Mesendoderm (in vitro differentiated cells): ENCODE measurements around the gene CTNNA3.
A peak's percentile ranks its signal among the peaks of the same experiment; 100 is the strongest.

ENCODE experiments used
- DNase-seq: peaks from one replicate; pipeline ENCODE4 v3.0.0; 2013
- H2AK5ac ChIP-seq: 2 replicates; pipeline ENCODE4 v1.6.1; 2013; ENCODE audit warnings: low read length, inconsistent platforms
- H2BK120ac ChIP-seq: 2 replicates; pipeline ENCODE4 v1.6.1; 2013; ENCODE audit warnings: low read depth, mild to moderate bottlenecking, low read length, moderate library complexity, mixed read lengths
- H2BK15ac ChIP-seq: replicated peaks from 2 replicates; pipeline ENCODE4 v1.6.1; 2013; ENCODE audit warnings: low read depth, mild to moderate bottlenecking, moderate library complexity
- H2BK5ac ChIP-seq: 2 replicates; pipeline ENCODE4 v1.6.1; 2013; ENCODE audit warnings: low read length, inconsistent platforms
- H3K18ac ChIP-seq: 2 replicates; pipeline ENCODE4 v1.6.1; 2013; ENCODE audit warnings: mild to moderate bottlenecking, low read length, mixed read lengths
- H3K23ac ChIP-seq: one replicate; pipeline ENCODE4 v1.6.1; 2013; ENCODE audit warnings: low read length
- H3K27ac ChIP-seq: 2 replicates; pipeline ENCODE4 v1.5.1; 2013; ENCODE audit warnings: low read depth, mild to moderate bottlenecking, inconsistent platforms, low read length, moderate library complexity
- H3K27me3 ChIP-seq: 2 replicates; pipeline ENCODE4 v1.6.1; 2013; ENCODE audit warnings: low read length, control low read depth, mild to moderate bottlenecking, inconsistent platforms; ENCODE audit not compliant: insufficient read depth, poor library complexity
- H3K36me3 ChIP-seq: 2 replicates; pipeline ENCODE4 v1.6.1; 2013; ENCODE audit warnings: low read length, inconsistent platforms; ENCODE audit not compliant: control insufficient read depth, insufficient read depth
- H3K4ac ChIP-seq: one replicate; pipeline ENCODE4 v1.6.1; 2013; ENCODE audit warnings: low read depth, mild to moderate bottlenecking, low read length, moderate library complexity
- H3K4me1 ChIP-seq: 2 replicates; pipeline ENCODE4 v1.6.1; 2013; ENCODE audit warnings: low read depth, low read length, inconsistent platforms; ENCODE audit not compliant: control insufficient read depth
- H3K4me2 ChIP-seq: 2 replicates; pipeline ENCODE4 v1.6.1; 2013; ENCODE audit warnings: low read length
- H3K4me3 ChIP-seq: 2 replicates; pipeline ENCODE4 v1.5.1; 2013; ENCODE audit warnings: mild to moderate bottlenecking, low read length
- H3K56ac ChIP-seq: one replicate; pipeline ENCODE4 v1.6.1; 2013; ENCODE audit warnings: low read length
- H3K79me1 ChIP-seq: 2 replicates; pipeline ENCODE4 v1.6.1; 2013; ENCODE audit warnings: low read length, inconsistent platforms
- H3K79me2 ChIP-seq: 2 replicates; pipeline ENCODE4 v1.6.1; 2013; ENCODE audit warnings: mild to moderate bottlenecking, low read length; ENCODE audit not compliant: control insufficient read depth, insufficient read depth
- H3K9ac ChIP-seq: 2 replicates; pipeline ENCODE4 v1.6.1; 2013; ENCODE audit warnings: low read length, inconsistent platforms
- H4K5ac ChIP-seq: one replicate; pipeline ENCODE4 v1.6.1; 2013; ENCODE audit warnings: low read length
- H4K8ac ChIP-seq: one replicate; pipeline ENCODE4 v1.6.1; 2013; ENCODE audit warnings: low read depth, mild to moderate bottlenecking, control low read depth, low read length, moderate library complexity
- WGBS: extraction: QIAGEN DNeasy Blood & Tissue Kit; methylation state at CpG from one replicate; pipeline ENCODE4 v1.1.7; 2013; ENCODE audit warnings: low lambda C conversion rate, missing lambda C conversion rate; ENCODE audit not compliant: insufficient coverage; ENCODE audit errors: extremely low coverage; 5-methylcytosine and 5-hydroxymethylcytosine counted together

The CTNNA3 gene

DNA sequence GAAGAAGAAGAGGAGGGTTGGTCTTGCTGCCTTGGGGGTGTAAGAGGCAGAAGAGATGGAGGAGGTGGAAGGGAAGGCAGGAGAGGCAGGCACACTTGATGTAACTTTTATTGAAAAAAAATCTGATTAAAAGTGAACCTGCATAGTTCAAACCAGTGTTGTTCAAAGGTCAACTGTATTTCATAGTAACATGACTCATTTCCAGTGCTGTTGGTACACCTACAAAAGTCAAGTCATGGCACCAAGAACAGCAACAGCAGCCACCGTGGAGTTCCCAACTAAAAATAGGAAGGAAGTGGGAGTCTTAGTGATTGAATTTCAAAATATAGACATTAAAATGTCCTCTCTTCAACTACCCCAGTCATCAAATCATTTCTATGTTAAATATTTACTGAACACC is 88.5 kb downstream of the CTNNA3 start:
- Histone ChIP-seq H3K27me3 (no peaks in the 10 kb centered on the region), H3K4me1 (no peaks in the 10 kb centered on the region), H3K56ac (no peak overlapping the region), H3K4me2 (no peak overlapping the region), H3K18ac (no peak overlapping the region), H2BK15ac (no peak overlapping the region), H3K4ac (no peak overlapping the region), H3K9ac (no peak overlapping the region), H2BK120ac (no peak overlapping the region), H3K4me3 (no peak overlapping the region), H3K36me3 (no peaks in the 10 kb centered on the region), H3K79me1 (no peaks in the 10 kb centered on the region), H3K27ac (no peak overlapping the region), H4K8ac (no peak overlapping the region), H4K5ac (no peak overlapping the region), H3K79me2 (no peaks in the 10 kb centered on the region), H2BK5ac (no peak overlapping the region), H2AK5ac (no peak overlapping the region), H3K23ac (no peak overlapping the region)
- DNase-seq = no peak
- no CpG with 5 or more reads among the region's 1 CpG for WGBS

DNA sequence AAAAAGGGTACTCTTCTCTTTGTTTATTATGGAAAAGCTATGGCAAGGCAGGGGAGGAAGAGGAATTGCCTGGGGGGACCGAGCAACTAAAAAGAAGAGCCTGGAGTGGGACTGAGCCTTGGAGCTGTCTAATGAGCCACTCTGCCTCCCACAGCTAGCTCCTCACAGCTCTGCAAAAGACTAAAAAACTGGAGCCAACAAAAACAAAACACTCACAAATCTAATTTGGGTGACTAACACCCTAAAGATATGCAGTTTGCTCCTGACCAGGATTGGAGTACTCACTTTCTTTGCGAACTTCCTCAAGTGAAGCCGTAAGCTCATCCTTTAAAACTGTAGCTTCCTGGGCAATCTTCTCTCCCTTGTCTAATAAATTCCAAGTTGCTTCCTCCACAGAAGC is 89.4 kb downstream of the CTNNA3 start:
- no peak overlapping the region for H4K5ac ChIP-seq
- H3K79me1 ChIP-seq = no peaks in the 10 kb centered on the region
- DNase-seq = peak; percentile 33
- H3K27ac ChIP-seq = no peak overlapping the region
- no peak overlapping the region for H3K4me3 ChIP-seq
- H2BK120ac ChIP-seq = no peak overlapping the region
- no peaks in the 10 kb centered on the region for H3K4me1 ChIP-seq
- H3K56ac ChIP-seq = no peak overlapping the region
- H2BK5ac ChIP-seq = no peak overlapping the region
- no peak overlapping the region for H3K4ac ChIP-seq
- no peak overlapping the region for H3K4me2 ChIP-seq
- H3K27me3 ChIP-seq = no peaks in the 10 kb centered on the region
- no peak overlapping the region for H2BK15ac ChIP-seq
- no peak overlapping the region for H2AK5ac ChIP-seq
- H3K23ac ChIP-seq = no peak overlapping the region
- H3K36me3 ChIP-seq = no peaks in the 10 kb centered on the region
- no peaks in the 10 kb centered on the region for H3K79me2 ChIP-seq
- peak overlapping the region; percentile 18 for H3K18ac ChIP-seq
- H3K9ac ChIP-seq = no peak overlapping the region
- no CpG with 5 or more reads among the region's 3 CpGs for WGBS
- H4K8ac ChIP-seq = no peak overlapping the region

DNA sequence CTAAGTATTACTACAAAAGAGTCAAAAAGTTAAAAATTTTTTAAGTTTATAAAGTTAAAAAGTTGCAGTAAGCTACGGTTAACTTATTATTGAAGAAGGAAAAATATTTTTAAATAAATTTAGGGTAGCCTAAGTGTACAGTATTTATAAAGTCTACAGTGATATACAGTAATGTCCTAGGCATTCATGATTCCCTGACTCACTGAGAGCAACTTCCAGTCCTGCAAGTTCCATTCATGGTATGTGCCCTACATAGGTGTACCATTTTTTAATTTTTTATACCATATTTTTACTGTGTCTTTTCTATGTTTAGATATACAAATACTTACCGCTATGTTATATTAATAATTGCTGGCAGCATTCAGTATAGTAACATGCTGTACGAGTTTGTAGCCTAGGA is 92.3 kb downstream of the CTNNA3 start:
- Histone ChIP-seq H2BK5ac (no peak overlapping the region), H3K18ac (no peak overlapping the region)
- 100% methylated on average over 1 of the region's 3 CpGs for WGBS

DNA sequence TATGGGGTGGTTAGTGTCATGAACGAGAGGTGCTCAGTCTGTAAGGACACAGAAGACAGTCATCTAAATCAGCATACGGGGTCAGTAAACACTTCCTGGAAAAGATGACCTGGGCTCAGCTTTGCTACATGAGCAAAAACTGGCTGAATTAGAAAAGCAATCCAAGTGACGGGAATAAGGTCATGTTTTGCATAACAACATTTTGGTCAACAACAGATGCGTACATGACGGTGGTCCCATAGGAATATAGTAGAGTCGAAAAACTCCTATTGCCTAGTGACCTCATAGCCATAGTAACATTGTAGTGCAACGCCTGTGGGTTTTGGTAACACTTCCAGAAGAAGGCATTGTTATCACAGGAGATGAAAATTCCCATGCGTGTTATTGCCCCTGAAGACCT is 92.9 kb downstream of the CTNNA3 start:
- no peaks in the 10 kb centered on the region for H3K79me2 ChIP-seq
- H3K4me1 ChIP-seq = no peaks in the 10 kb centered on the region
- H4K8ac ChIP-seq = no peak overlapping the region
- H3K56ac ChIP-seq = no peak overlapping the region
- no peak overlapping the region for H2BK15ac ChIP-seq
- no peak overlapping the region for H2BK5ac ChIP-seq
- H3K4me3 ChIP-seq = no peak overlapping the region
- no peak for DNase-seq
- H4K5ac ChIP-seq = no peak overlapping the region
- no peak overlapping the region for H2BK120ac ChIP-seq
- H3K79me1 ChIP-seq = no peaks in the 10 kb centered on the region
- H3K27me3 ChIP-seq = no peaks in the 10 kb centered on the region
- H3K9ac ChIP-seq = no peak overlapping the region
- no peak overlapping the region for H3K4ac ChIP-seq
- H3K18ac ChIP-seq = no peak overlapping the region
- H3K23ac ChIP-seq = no peak overlapping the region
- H3K36me3 ChIP-seq = no peaks in the 10 kb centered on the region
- no peak overlapping the region for H3K27ac ChIP-seq
- no CpG with 5 or more reads among the region's 8 CpGs for WGBS
- H3K4me2 ChIP-seq = no peak overlapping the region
- no peak overlapping the region for H2AK5ac ChIP-seq

More for the DNA sequence above, 92.3 kb downstream of the CTNNA3 start:
- Histone ChIP-seq H3K27ac (no peak overlapping the region), H4K8ac (no peak overlapping the region), H3K4ac (no peak overlapping the region), H4K5ac (no peak overlapping the region), H3K23ac (no peak overlapping the region), H3K56ac (no peak overlapping the region), H2BK120ac (no peak overlapping the region), H3K79me2 (no peaks in the 10 kb centered on the region), H2AK5ac (no peak overlapping the region), H3K36me3 (no peaks in the 10 kb centered on the region), H3K4me3 (no peak overlapping the region), H3K79me1 (no peaks in the 10 kb centered on the region), H3K4me1 (no peaks in the 10 kb centered on the region), H2BK15ac (no peak overlapping the region), H3K27me3 (no peaks in the 10 kb centered on the region), H3K4me2 (no peak overlapping the region), H3K9ac (no peak overlapping the region)
- DNase-seq = no peak

DNA sequence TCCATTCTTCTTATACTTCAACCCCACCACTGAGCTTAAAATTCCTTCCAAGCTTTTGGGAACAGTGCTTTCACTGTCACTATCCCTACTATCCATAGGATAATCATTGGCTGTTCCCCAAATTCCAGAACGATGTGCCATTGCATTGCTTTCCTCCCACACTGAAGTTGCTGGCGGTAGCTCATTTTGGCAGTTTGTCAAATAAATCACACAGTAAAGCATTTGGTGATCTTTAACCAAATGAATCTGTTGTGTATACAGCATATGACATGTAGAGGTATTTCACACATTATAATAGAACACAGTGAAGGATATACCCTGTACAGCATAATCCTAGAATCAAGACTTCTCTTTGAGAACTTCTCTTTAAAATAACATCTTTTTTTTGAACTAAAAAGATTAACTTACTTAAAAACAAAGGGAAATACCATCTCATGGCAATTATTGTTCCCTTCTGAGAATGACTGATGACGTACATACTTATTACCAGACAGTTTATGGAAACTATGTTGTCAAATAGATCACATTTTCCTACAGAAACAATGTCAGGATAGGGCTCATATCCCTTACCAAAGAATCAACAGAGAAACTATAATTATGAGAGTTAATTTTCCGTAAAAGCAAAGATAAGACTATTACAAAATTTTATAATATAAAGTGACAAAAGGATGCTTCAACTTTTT is 93.6 kb downstream of the CTNNA3 start:
- H3K18ac ChIP-seq = no peak overlapping the region
- H3K27me3 ChIP-seq = no peaks in the 10 kb centered on the region
- H3K9ac ChIP-seq = no peak overlapping the region
- no peak overlapping the region for H3K56ac ChIP-seq
- no peak overlapping the region for H2BK15ac ChIP-seq
- no peak overlapping the region for H2BK5ac ChIP-seq
- no peaks in the 10 kb centered on the region for H3K79me1 ChIP-seq
- no peaks in the 10 kb centered on the region for H3K36me3 ChIP-seq
- H3K23ac ChIP-seq = no peak overlapping the region
- WGBS = no CpG with 5 or more reads among the region's 4 CpGs
- H3K4me2 ChIP-seq = no peak overlapping the region
- H2AK5ac ChIP-seq = no peak overlapping the region
- no peaks in the 10 kb centered on the region for H3K4me1 ChIP-seq
- DNase-seq = peak; percentile 1
- no peaks in the 10 kb centered on the region for H3K79me2 ChIP-seq
- no peak overlapping the region for H2BK120ac ChIP-seq
- no peak overlapping the region for H4K5ac ChIP-seq
- H4K8ac ChIP-seq = no peak overlapping the region
- H3K4me3 ChIP-seq = no peak overlapping the region
- H3K27ac ChIP-seq = no peak overlapping the region
- no peak overlapping the region for H3K4ac ChIP-seq

DNA sequence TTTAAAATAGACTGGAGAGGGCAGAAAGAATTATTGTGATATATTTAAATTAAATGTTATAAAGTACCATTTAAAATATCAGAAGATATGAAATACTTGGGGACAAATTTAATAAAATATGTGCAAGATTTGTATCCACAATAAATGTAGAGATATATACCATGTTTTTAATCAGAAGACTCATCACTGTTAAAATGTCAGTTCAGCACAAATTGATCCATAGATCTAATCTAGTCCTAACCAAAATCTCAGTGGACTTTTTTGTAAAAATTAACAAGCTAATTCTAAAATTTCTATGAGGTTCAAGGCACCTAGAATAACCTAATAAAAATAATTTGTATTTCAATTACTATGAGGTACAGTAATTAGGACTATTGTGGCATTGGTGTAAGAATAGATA is 96.4 kb downstream of the CTNNA3 start:
- no peak overlapping the region for H4K5ac ChIP-seq
- H3K4me3 ChIP-seq = no peak overlapping the region
- DNase-seq = no peak
- H3K36me3 ChIP-seq = no peaks in the 10 kb centered on the region
- no peak overlapping the region for H4K8ac ChIP-seq
- H3K27me3 ChIP-seq = no peaks in the 10 kb centered on the region
- no peaks in the 10 kb centered on the region for H3K79me1 ChIP-seq
- H2BK15ac ChIP-seq = no peak overlapping the region
- H3K9ac ChIP-seq = no peak overlapping the region
- H3K23ac ChIP-seq = no peak overlapping the region
- H2BK5ac ChIP-seq = no peak overlapping the region
- no peaks in the 10 kb centered on the region for H3K79me2 ChIP-seq
- no peak overlapping the region for H3K27ac ChIP-seq
- no peak overlapping the region for H3K56ac ChIP-seq
- no peaks in the 10 kb centered on the region for H3K4me1 ChIP-seq
- no peak overlapping the region for H3K4ac ChIP-seq
- no peak overlapping the region for H3K18ac ChIP-seq
- no peak overlapping the region for H2BK120ac ChIP-seq
- no peak overlapping the region for H3K4me2 ChIP-seq
- no peak overlapping the region for H2AK5ac ChIP-seq
